GM12891 (cell line): ENCODE data around the gene FAF1.

Experiments used
- POLR2A ChIP-seq: IDR thresholded peaks from 2 replicates; pipeline ENCODE4 v1.6.1; 2011; ENCODE audit warnings: low read depth, low read length, control low read depth
- TAF1 ChIP-seq: IDR thresholded peaks from 2 replicates; pipeline ENCODE4 v1.6.1; 2011; ENCODE audit warnings: low read depth, low read length, control low read depth

GRCh38 chr1:50940291-50940690, 19.8 kb downstream of the FAF1 start:
- TF ChIP-seq TAF1 (no peak), POLR2A (no peak)
